ENCODE results near the gene ZNF594.
"Not testable (repeated sequence)": the region's sequence is repeated elsewhere in the genome, so short reads cannot be mapped to it uniquely, and the experiment has no call there.

DNA sequence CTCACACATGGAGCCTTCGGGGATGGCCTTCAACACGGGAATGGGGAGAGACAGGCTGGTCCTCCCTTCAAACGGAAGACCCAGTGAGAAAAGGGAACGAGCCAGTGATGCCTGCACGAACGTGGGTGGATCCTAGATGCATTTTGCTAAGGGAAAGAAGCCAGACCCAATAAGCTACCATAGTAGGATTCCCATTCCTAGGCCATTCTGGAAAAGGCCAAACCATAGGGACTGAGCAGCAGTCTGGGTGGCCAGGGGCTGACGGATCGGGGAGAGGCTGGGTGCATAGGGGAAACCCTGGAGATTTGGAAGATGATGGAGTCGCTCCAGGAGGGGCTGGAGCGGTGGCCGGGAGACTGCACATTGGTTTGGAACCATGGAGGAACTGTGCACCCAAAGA is 57.1 kb downstream of the ZNF594 start:
- TF ChIP-seq EZH2 (IDR thresholded peaks at IDR 0.05; ENCODE audit: low read length, unreplicated experiment); EZH2phosphoT487 (IDR thresholded peaks at IDR 0.05; ENCODE audit: borderline replicate concordance, low read length): not testable (repeated sequence)
- TF ChIP-seq, protein P1, sequence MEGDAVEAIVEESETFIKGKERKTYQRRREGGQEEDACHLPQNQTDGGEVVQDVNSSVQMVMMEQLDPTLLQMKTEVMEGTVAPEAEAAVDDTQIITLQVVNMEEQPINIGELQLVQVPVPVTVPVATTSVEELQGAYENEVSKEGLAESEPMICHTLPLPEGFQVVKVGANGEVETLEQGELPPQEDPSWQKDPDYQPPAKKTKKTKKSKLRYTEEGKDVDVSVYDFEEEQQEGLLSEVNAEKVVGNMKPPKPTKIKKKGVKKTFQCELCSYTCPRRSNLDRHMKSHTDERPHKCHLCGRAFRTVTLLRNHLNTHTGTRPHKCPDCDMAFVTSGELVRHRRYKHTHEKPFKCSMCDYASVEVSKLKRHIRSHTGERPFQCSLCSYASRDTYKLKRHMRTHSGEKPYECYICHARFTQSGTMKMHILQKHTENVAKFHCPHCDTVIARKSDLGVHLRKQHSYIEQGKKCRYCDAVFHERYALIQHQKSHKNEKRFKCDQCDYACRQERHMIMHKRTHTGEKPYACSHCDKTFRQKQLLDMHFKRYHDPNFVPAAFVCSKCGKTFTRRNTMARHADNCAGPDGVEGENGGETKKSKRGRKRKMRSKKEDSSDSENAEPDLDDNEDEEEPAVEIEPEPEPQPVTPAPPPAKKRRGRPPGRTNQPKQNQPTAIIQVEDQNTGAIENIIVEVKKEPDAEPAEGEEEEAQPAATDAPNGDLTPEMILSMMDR (conservative IDR thresholded peaks at IDR 0.05; ENCODE audit: low read depth, low read length): not testable (repeated sequence)
